ENCODE results near the gene MFAP2. TPM values are rescaled to one million over a fixed set of nuclear protein-coding genes. Genes with fewer than 3 reads are reported as not detected.

MFAP2 gene
- total RNA-seq, 1 experiment from 2014 or later = 202 TPM

DNA sequence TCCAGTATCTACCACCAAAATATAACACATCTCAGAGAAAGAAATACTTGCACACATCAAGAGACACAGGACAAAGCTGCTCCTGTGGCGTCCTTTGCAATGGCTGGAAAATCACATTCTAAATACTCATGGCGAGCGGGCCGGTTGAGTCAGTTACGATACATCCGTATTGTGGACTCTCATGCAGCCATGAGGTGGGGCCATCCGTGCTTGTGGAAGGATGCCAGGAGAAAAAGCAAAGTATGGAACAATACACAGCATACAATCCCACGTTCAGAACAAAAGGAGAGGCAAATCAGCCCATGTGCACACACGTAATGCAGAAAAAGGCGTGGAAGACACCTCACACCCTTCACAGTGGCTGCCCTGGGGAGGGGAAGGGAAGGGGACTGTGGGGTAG lies 18.2 kb upstream of the MFAP2 start:
- no peaks in the 10 kb centered on the region for H3K27me3 ChIP-seq (ENCODE audit: control insufficient read depth, insufficient read depth, low read length)
- peaks cover 8% of the 10 kb centered on the region for H3K36me3 ChIP-seq (replicated peaks; ENCODE audit: control insufficient read depth, insufficient read depth, low read length)
- peak; percentile 21 for DNase-seq
- no peak overlapping the region for H3K4me3 ChIP-seq (ENCODE audit: insufficient read depth, low read depth, low read length)

DNA sequence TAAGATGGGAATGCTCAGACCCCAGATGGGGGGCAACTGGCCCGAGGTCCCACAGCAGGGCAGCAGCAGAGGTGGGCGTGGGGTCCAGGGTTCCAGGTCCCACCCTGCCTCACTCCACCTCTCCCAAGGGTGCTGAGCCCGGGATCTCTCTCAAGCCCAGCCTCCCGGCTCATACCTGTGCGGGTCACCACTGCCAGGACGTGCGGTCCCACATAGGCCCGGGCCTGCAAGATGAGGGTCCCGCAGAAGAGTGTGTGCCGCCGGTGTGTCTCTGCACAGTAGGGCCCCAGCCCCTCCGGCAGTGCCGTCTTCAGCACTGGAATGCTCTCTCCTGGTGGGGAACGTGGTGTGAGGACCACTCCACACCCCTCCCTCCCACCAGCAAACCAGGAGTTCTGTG lies 16.4 kb upstream of the MFAP2 start:
- peak; percentile 40 for DNase-seq
- no peaks in the 10 kb centered on the region for H3K27me3 ChIP-seq (ENCODE audit: control insufficient read depth, insufficient read depth, low read length)
- H3K36me3 ChIP-seq (replicated peaks; ENCODE audit: control insufficient read depth, insufficient read depth, low read length) = peaks cover 4% of the 10 kb centered on the region
- no peak overlapping the region for H3K4me3 ChIP-seq (ENCODE audit: insufficient read depth, low read depth, low read length)

DNA sequence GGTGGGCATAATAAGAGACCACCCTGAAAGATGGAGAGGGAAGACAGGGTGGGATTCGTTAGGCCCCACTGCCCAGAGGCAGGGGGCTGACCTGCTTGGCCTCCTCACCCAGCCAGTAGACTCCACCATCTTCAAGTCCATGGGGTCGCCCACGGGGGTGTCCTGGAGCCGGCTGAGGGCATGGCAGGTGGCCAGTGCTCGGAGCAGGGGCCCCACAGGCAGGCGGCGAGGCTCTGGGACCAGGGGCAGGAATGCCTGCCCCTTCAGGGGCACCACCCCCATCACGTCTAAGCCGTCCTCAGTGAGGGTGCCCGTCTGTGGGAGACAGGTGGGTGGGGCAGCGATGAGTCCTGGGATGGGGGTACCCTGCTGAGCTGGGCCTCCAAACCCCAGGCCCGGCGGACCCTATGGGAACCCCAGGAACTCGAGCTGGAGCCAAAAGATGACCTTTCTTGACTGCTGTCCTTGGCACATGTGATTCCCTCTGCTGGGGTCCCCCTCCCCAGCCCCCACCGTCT lies 13.2 kb upstream of the MFAP2 start:
- Histone ChIP-seq H3K4me3 (ENCODE audit: insufficient read depth, low read depth, low read length) (no peak overlapping the region), H3K27me3 (ENCODE audit: control insufficient read depth, insufficient read depth, low read length) (no peaks in the 10 kb centered on the region), H3K36me3 (replicated peaks; ENCODE audit: control insufficient read depth, insufficient read depth, low read length) (peaks cover 2% of the 10 kb centered on the region)
- no peak for DNase-seq

DNA sequence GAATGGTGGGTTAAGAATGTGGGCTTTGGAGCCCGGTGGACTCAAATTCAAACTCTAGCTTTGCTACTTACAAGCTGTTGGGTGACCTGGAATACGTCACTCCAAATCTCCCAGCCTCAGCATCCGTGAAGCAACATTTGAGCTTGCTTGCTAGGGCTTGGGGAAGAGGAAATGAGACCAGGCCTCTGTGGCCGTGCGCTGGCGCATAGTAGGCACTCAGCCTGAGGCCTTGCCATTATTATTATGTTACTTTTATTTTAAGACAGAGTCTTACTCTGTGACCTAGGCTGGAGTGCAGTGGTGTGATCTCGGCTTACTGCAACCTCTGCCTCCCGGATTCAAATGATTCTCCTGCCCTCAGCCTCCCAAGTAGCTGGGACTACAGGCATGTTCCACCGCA lies 12.3 kb upstream of the MFAP2 start:
- no peaks in the 10 kb centered on the region for H3K27me3 ChIP-seq (ENCODE audit: control insufficient read depth, insufficient read depth, low read length)
- no peak overlapping the region for H3K4me3 ChIP-seq (ENCODE audit: insufficient read depth, low read depth, low read length)
- H3K36me3 ChIP-seq (replicated peaks; ENCODE audit: control insufficient read depth, insufficient read depth, low read length) = no peaks in the 10 kb centered on the region; the same call in none of the 2 replicates
- no peak for DNase-seq

DNA sequence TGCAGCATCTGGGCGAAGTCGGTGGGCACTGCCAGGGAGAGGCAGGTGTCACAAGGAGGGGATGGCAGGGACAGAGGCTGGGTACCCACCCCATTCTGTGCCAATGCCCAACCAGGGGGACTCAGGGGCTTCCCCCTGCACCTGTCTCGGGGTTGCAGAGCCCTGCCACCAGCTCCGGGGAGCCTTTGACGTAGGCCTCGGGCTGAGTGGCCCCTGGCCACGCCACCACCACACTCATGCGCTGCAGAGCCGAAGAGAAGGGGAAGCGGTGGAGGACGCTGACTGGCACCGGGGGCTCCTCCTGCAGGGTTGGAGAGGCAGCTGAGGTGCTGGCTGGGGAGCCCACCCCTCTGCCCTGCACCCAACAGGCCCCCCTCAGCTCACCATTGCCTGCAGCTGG lies 11.7 kb upstream of the MFAP2 start:
- H3K4me3 ChIP-seq (ENCODE audit: insufficient read depth, low read depth, low read length) = no peak overlapping the region

DNA sequence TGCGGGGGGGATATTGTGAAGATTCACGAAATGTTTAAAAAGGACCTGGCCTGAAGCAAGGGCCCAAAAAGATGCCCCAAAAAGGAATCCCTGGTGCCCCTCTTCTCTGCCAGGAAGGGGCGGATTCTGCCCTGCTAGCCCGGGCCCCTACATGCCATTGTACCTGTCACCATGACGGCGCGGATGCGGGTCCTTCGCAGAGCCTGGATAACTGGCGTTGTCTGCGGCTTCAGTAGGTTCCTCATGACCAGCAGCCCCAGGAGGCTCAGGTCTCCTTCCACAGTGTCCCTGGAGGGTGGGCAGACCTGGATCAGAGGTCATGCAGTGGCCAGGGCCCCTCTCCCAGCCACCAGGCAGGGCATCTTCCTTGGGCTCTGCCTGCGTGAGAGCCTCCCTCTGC lies 11.2 kb upstream of the MFAP2 start:
- Histone ChIP-seq H3K27me3 (ENCODE audit: control insufficient read depth, insufficient read depth, low read length) (no peaks in the 10 kb centered on the region), H3K36me3 (replicated peaks; ENCODE audit: control insufficient read depth, insufficient read depth, low read length) (no peaks in the 10 kb centered on the region; the same call in none of the 2 replicates), H3K4me3 (ENCODE audit: insufficient read depth, low read depth, low read length) (no peak overlapping the region)
- no peak for DNase-seq

More for the DNA sequence above, 11.7 kb upstream of the MFAP2 start:
- Histone ChIP-seq H3K36me3 (replicated peaks; ENCODE audit: control insufficient read depth, insufficient read depth, low read length) (no peaks in the 10 kb centered on the region; the same call in none of the 2 replicates), H3K27me3 (ENCODE audit: control insufficient read depth, insufficient read depth, low read length) (no peaks in the 10 kb centered on the region)
- DNase-seq = no peak

DNA sequence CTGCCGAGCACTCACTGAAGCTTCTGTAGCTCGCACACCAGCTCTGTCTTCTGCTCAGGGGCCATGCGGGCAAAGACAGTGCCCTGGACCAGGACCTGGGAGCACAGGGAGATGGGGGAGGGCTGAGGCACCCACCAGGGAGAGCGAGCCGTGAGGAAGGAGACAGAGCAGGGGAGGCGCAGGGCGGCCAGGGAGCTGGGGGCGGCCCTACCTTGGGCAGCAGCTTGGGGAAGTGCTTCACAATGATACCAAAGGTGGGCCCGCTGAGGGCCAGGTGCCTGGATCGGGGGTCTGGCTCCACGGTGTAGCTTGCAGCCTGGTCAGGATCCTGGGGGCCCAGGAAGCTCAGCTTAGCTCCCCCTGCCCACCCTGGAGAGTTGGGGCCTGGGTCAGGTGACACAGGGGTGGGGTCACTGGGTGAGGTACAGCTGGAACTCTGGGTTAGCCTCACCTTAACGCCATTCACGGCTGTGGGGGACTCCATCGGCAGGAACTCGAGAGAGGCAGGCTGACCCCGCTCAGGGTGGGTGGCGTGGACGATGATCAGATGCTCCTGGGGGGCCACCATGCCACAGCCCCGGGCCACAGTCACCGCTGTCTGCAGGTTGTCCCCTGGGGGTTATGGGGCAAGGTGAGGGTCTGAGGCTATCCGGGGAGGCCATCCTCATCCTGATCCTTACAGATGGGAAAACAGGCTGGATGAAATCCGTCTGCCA lies 9.4 kb upstream of the MFAP2 start:
- Histone ChIP-seq H3K27me3 (ENCODE audit: control insufficient read depth, insufficient read depth, low read length) (no peaks in the 10 kb centered on the region), H3K36me3 (replicated peaks; ENCODE audit: control insufficient read depth, insufficient read depth, low read length) (peaks cover 2% of the 10 kb centered on the region), H3K4me3 (ENCODE audit: insufficient read depth, low read depth, low read length) (no peak overlapping the region)
- DNase-seq = no peak

DNA sequence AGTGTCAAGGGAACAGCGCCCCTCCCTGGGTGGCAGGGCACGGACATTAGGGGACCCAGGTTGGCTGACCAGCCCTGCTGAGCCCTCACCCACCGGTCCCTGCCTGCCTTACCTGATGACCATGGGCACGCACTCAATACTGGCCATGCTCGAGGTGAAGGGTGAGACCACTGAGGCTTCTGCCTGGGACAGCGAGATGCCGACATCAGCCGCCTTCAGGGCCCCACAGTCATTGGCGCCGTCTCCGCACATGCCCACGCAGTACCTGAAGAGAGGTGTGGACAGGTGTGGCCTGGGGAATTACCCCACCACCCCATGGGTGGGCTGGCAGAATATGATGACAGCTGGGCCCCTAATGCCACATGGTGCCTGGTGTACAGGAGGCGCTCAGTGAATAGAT lies 7.8 kb upstream of the MFAP2 start:
- Histone ChIP-seq H3K27me3 (ENCODE audit: control insufficient read depth, insufficient read depth, low read length) (no peaks in the 10 kb centered on the region), H3K4me3 (ENCODE audit: insufficient read depth, low read depth, low read length) (no peak overlapping the region), H3K36me3 (replicated peaks; ENCODE audit: control insufficient read depth, insufficient read depth, low read length) (peaks cover 2% of the 10 kb centered on the region)
- DNase-seq = peak; percentile 54

DNA sequence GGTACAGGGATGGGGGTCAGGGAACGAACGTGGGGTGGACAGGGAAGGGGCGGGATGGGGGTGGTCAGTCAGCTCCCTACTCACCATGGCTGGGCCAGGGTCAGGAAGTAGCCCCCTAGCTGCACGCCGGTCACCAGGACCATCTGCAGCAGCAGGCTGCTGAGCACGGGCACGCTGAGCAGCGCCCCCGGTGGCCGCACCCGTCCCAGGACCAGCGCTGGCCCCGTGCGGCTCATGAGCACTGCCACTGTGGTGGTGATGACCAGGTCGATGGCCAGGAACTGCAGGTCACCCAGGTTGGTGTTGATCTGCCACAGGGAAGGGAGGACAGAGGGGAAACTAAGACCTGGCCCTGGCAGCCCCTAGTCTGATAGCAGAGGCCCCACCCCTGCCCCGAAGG lies 6.5 kb upstream of the MFAP2 start:
- H3K4me3 ChIP-seq (ENCODE audit: insufficient read depth, low read depth, low read length) = no peak overlapping the region
- no peaks in the 10 kb centered on the region for H3K27me3 ChIP-seq (ENCODE audit: control insufficient read depth, insufficient read depth, low read length)
- DNase-seq = peak; percentile 97
- peaks cover 2% of the 10 kb centered on the region for H3K36me3 ChIP-seq (replicated peaks; ENCODE audit: control insufficient read depth, insufficient read depth, low read length)

DNA sequence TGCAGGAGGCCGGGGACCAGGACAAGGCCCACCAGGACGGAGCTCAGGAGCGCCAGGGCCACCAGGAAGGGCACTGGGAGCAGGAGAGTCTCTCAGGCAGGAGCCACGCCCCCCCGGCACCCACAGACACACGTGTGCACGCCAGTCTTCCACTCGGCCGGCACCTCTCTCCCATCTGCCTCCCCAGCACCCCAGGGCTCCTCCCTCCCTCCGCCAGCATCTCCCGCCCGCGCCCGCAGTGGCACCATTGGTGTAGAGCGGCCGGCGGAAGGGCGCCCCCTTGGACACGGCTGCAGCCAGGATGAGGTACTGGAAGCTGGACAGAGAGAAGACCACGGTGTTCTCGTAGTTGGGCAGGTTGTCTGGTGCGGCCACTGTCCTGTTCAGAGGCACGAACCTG lies 6.1 kb upstream of the MFAP2 start:
- H3K36me3 ChIP-seq (replicated peaks; ENCODE audit: control insufficient read depth, insufficient read depth, low read length) = peaks cover 2% of the 10 kb centered on the region
- no peak for DNase-seq
- no peaks in the 10 kb centered on the region for H3K27me3 ChIP-seq (ENCODE audit: control insufficient read depth, insufficient read depth, low read length)
- H3K4me3 ChIP-seq (ENCODE audit: insufficient read depth, low read depth, low read length) = no peak overlapping the region

DNA sequence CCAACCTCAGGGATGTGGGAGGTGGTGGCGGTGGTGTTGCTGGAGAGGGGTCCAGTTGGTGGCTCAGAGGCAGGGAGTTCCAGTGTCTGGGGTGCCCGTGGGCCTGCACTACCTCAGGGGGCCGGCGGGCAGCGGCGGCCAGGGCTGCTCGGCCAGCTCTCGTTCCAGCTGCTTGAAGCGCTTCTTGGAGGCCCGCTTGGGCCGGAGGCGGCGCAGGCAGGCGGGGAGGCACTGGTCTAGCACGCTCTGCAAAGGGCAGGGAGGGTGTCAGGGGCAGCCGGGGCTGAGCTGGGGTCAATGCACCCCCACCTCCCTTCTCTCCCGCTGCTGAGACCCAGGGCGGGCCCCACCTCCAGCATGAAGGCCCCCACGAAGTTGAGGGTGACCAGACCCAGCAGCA lies 5.7 kb upstream of the MFAP2 start:
- Histone ChIP-seq H3K36me3 (replicated peaks; ENCODE audit: control insufficient read depth, insufficient read depth, low read length) (peaks cover 2% of the 10 kb centered on the region), H3K27me3 (ENCODE audit: control insufficient read depth, insufficient read depth, low read length) (no peaks in the 10 kb centered on the region), H3K4me3 (ENCODE audit: insufficient read depth, low read depth, low read length) (no peak overlapping the region)
- no peak for DNase-seq

DNA sequence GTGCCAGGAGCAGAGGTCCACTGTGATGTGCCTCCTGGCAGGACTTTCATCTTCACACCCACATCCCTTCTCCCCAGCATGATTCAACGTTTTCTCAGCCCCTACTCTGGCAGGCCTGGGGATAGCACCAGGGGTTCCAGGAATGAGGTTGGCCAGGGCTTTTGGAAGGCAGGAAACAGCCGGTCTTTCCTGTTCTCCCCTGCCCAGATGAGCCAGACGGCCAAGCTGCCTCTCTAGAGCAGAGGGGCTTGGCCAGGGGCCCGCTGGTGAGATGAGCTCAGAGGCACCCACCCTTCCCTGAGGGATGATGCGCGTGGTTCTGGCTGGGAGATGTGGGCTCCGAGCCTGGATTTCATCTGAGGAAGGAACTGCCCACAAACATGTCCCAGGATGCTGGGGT lies 4.3 kb upstream of the MFAP2 start:
- H3K27me3 ChIP-seq (ENCODE audit: control insufficient read depth, insufficient read depth, low read length) = no peaks in the 10 kb centered on the region
- DNase-seq = peak; percentile 64
- H3K4me3 ChIP-seq (ENCODE audit: insufficient read depth, low read depth, low read length) = no peak overlapping the region
- H3K36me3 ChIP-seq (replicated peaks; ENCODE audit: control insufficient read depth, insufficient read depth, low read length) = peaks cover 2% of the 10 kb centered on the region

DNA sequence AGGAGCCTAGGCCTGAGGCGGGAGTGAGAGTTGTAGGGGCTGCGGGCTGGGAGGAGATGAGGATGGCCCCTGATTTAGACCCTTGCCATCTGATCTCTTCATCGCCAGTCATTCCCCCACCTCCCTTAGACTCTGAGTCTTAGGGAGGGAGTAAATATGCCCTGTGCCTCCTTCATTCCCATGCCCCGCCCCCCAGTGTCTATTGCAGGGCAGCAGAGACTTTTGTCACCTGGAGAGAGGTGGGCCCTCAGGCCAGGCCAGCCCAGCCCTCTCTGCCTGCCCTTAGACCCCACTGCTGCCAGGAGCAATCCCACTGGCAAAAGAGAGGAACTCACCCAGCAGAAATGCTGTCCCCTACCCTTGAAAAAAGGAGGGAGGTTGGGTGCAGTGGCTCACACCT lies 3.2 kb upstream of the MFAP2 start:
- Histone ChIP-seq H3K36me3 (replicated peaks; ENCODE audit: control insufficient read depth, insufficient read depth, low read length) (peaks cover 2% of the 10 kb centered on the region; the same call in 1 of the 2 replicates), H3K27me3 (ENCODE audit: control insufficient read depth, insufficient read depth, low read length) (no peaks in the 10 kb centered on the region), H3K4me3 (ENCODE audit: insufficient read depth, low read depth, low read length) (no peak overlapping the region)
- DNase-seq = peak; percentile 58

DNA sequence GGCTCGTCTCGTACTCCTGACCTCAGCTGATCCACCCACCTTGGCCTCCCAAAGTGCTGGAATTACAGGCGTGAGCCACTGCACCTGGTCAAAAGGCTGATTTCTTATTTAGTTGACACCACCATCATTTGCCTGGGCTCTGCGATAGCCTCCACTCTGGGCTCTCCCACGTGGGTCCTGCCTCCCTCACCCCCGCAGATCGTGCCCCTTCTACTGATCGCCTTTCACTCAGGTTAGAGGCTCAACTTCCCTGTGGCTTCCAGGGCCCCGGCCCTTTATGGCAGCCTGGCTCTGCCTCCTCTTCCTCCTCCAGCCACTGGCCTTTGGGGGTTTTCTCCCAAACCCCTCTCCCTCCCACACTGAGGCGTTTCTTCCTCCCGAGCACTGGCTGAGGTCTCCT lies 2.5 kb upstream of the MFAP2 start:
- Histone ChIP-seq H3K36me3 (replicated peaks; ENCODE audit: control insufficient read depth, insufficient read depth, low read length) (peaks cover 2% of the 10 kb centered on the region; the same call in 1 of the 2 replicates), H3K27me3 (ENCODE audit: control insufficient read depth, insufficient read depth, low read length) (no peaks in the 10 kb centered on the region), H3K4me3 (ENCODE audit: insufficient read depth, low read depth, low read length) (no peak overlapping the region)
- DNase-seq = peak; percentile 41

DNA sequence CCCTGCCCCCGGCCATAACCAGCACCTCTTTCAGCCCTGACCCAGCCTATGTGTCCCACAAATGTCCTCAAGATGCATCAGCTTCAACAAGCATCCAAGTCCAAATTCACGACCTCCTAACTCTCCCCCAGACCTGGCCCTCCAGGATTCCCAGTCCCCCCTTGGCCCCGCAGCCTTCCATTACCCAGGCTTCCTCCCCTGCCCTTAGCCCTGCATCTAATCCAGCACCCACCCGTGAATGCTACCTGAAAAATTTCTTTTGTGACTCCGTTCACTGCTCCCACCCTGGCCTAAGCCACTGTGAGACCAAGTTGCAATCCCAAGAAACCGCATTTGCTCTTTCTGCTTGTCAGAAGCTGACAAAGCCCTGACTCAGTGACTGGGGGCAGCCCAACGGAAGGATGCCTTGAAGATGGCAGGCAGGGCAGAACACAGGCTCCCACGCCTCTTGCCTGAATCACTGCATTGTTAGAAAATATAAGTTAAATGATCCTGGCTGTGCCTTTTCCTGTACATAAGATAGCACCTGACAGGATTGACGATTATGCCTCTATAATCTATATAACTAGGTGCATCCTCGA lies 939 bp upstream of the MFAP2 start:
- H3K36me3 ChIP-seq (replicated peaks; ENCODE audit: control insufficient read depth, insufficient read depth, low read length) = peaks cover 2% of the 10 kb centered on the region; the same call in 1 of the 2 replicates
- DNase-seq = peak; percentile 47
- no peak overlapping the region for H3K4me3 ChIP-seq (ENCODE audit: insufficient read depth, low read depth, low read length)
- no peaks in the 10 kb centered on the region for H3K27me3 ChIP-seq (ENCODE audit: control insufficient read depth, insufficient read depth, low read length)

All from H7 (cell line).